ENCODE results near the gene TMEM214. TPM values are rescaled to one million over a fixed set of nuclear protein-coding genes. Genes with fewer than 3 reads are reported as not detected.

TMEM214 gene
- total RNA-seq, 2 donors from 2014 or later = 54.3 to 68.0 TPM

GRCh38 chr2:27083410-27084296 is 50.9 kb downstream of the TMEM214 start:
- H3K27ac Mint-ChIP-seq = no peak overlapping the region

GRCh38 chr2:27084297-27085061 is 51.7 kb downstream of the TMEM214 start:
- Mint-ChIP-seq H3K9me3 (no peaks in the 10 kb centered on the region), H3K36me3 (no peaks in the 10 kb centered on the region), H3K27ac (no peak overlapping the region)
- no peak for DNase-seq (ENCODE audit: low spot score in 2 of 2)
- no peak for ATAC-seq

More at GRCh38 chr2:27083410-27084296, 50.9 kb downstream of the TMEM214 start:
- ATAC-seq (no peak), DNase-seq (ENCODE audit: low spot score in 2 of 2) (no peak)
- H3K36me3 Mint-ChIP-seq = no peaks in the 10 kb centered on the region
- H3K9me3 Mint-ChIP-seq = no peaks in the 10 kb centered on the region

GRCh38 chr2:27085062-27085672 is 52.4 kb downstream of the TMEM214 start:
- H3K27ac Mint-ChIP-seq = peak overlapping the region in 1 of 2 donors; percentile 60
- H3K9me3 Mint-ChIP-seq = no peaks in the 10 kb centered on the region
- H3K36me3 Mint-ChIP-seq = no peaks in the 10 kb centered on the region
- DNase-seq (ENCODE audit: low spot score in 2 of 2) (no peak), ATAC-seq (no peak)

GRCh38 chr2:27085673-27086089 is 52.9 kb downstream of the TMEM214 start:
- peak overlapping the region in 1 of 2 donors; percentile 60 for H3K27ac Mint-ChIP-seq
- DNase-seq (ENCODE audit: low spot score in 2 of 2) = peak; percentile 40 to 69

GRCh38 chr2:27086090-27086723 is 53.4 kb downstream of the TMEM214 start:
- peak; percentile 98 to 100 for DNase-seq (ENCODE audit: low spot score in 2 of 2)
- peak overlapping the region; percentile 50 to 60 for H3K27ac Mint-ChIP-seq

More at GRCh38 chr2:27085673-27086089, 52.9 kb downstream of the TMEM214 start:
- H3K36me3 Mint-ChIP-seq = no peaks in the 10 kb centered on the region
- H3K9me3 Mint-ChIP-seq = no peaks in the 10 kb centered on the region
- peak; percentile 1 to 23 for ATAC-seq

GRCh38 chr2:27086724-27087593 is 54.2 kb downstream of the TMEM214 start, which contains the start of gene KHK:
Gene KHK (plus strand): TSS chr2:27086772. CDS start chr2:27087260, 488 bp downstream.
- peak within 1 kb of the TSS; percentile 60 to 85 for H3K27ac Mint-ChIP-seq
- H3K36me3 Mint-ChIP-seq = no peaks in the 10 kb centered on the region
- DNase-seq (ENCODE audit: low spot score in 2 of 2) (peak in 1 of 2 donors; percentile 30), ATAC-seq (peak; percentile 13)
- no peaks in the 10 kb centered on the region for H3K9me3 Mint-ChIP-seq

More at GRCh38 chr2:27086090-27086723, 53.4 kb downstream of the TMEM214 start:
- H3K9me3 Mint-ChIP-seq = no peaks in the 10 kb centered on the region
- ATAC-seq = peak; percentile 89 to 93
- no peaks in the 10 kb centered on the region for H3K36me3 Mint-ChIP-seq

GRCh38 chr2:27087823-27088410 is 55.2 kb downstream of the TMEM214 start:
- ATAC-seq (no peak), DNase-seq (ENCODE audit: low spot score in 2 of 2) (no peak)
- no peaks in the 10 kb centered on the region for H3K36me3 Mint-ChIP-seq
- no peaks in the 10 kb centered on the region for H3K9me3 Mint-ChIP-seq
- no peak overlapping the region for H3K27ac Mint-ChIP-seq

- H3K27ac Mint-ChIP-seq = no peak overlapping the region
- H3K9me3 Mint-ChIP-seq = no peaks in the 10 kb centered on the region
- no peak for DNase-seq (ENCODE audit: low spot score in 2 of 2)
- ATAC-seq = no peak
- H3K36me3 Mint-ChIP-seq = no peaks in the 10 kb centered on the region
These were observed 55.9 kb downstream of the TMEM214 start for GRCh38 chr2:27088634-27089033.

- ATAC-seq (no peak), DNase-seq (ENCODE audit: low spot score in 2 of 2) (no peak)
- Mint-ChIP-seq H3K27ac (no peak overlapping the region), H3K36me3 (no peaks in the 10 kb centered on the region), H3K9me3 (no peaks in the 10 kb centered on the region)
These were observed 56.6 kb downstream of the TMEM214 start for GRCh38 chr2:27089111-27089954.

Other genes starting within 250 kb of the TMEM214 start
- gene CENPA, start 246.9 kb upstream of the TMEM214 start, total RNA-seq = 10 to 100 TPM; 26.9 to 38.1 TPM
- gene DPYSL5, start 184.8 kb upstream of the TMEM214 start, total RNA-seq = not detected
- 1 to 10 TPM; 4.0 to 4.2 TPM for gene MAPRE3, start 62.3 kb upstream of the TMEM214 start, total RNA-seq
- 10 to 100 TPM; 14.1 to 21.6 TPM for gene AGBL5, start 18.7 kb downstream of the TMEM214 start, total RNA-seq
- gene OST4, start 38.7 kb downstream of the TMEM214 start, total RNA-seq = 100 to 1,000 TPM; 263 to 344 TPM
- under 1 TPM; 0.52 to 0.78 TPM for gene EMILIN1, start 45.6 kb downstream of the TMEM214 start, total RNA-seq
- gene KHK, start 53.8 kb downstream of the TMEM214 start, total RNA-seq = 10 to 100 TPM; 10.6 to 16.3 TPM
- 10 to 100 TPM in 1 of 2 donors, under 1 TPM in 1; 0.50 to 15.8 TPM for gene CGREF1, start 86.2 kb downstream of the TMEM214 start, total RNA-seq
- under 1 TPM; 0.43 to 0.56 TPM for gene ABHD1, start 90.8 kb downstream of the TMEM214 start, total RNA-seq
- gene PREB, start 101.7 kb downstream of the TMEM214 start, total RNA-seq = 10 to 100 TPM; 49.8 to 52.9 TPM
- gene PRR30, start 106.4 kb downstream of the TMEM214 start, total RNA-seq = not detected
- under 1 TPM in 1 of 2 donors, not detected in 1; 0.07 TPM for gene TCF23, start 116.0 kb downstream of the TMEM214 start, total RNA-seq
- gene ATRAID, start 179.1 kb downstream of the TMEM214 start, total RNA-seq = 10 to 100 TPM; 58.8 to 59.1 TPM
- gene SLC5A6, start 179.3 kb downstream of the TMEM214 start, total RNA-seq = 10 to 100 TPM; 40.7 to 42.0 TPM
- gene CAD, start 184.4 kb downstream of the TMEM214 start, total RNA-seq = 10 to 100 TPM; 85.2 to 86.3 TPM
- gene SLC30A3, start 230.1 kb downstream of the TMEM214 start, total RNA-seq = under 1 TPM; 0.68 to 0.88 TPM
- not detected for gene DNAJC5G, start 242.5 kb downstream of the TMEM214 start, total RNA-seq
- not detected for gene TRIM54, start 249.5 kb downstream of the TMEM214 start, total RNA-seq

Measured in activated naive CD4-positive, alpha-beta T cell treated with anti-CD3 and anti-CD28 coated beads, Interleukin-2, amount 50 U/mL, for 72 hours (primary cell).